ENCODE data around the gene IMPDH1. TPM values are rescaled to one million over a fixed set of nuclear protein-coding genes. Genes with fewer than 3 reads are reported as not detected.

IMPDH1 gene
- total RNA-seq, 4 donors from 2014 or later: 30.2 to 53.7 (median 41.6) TPM

DNA sequence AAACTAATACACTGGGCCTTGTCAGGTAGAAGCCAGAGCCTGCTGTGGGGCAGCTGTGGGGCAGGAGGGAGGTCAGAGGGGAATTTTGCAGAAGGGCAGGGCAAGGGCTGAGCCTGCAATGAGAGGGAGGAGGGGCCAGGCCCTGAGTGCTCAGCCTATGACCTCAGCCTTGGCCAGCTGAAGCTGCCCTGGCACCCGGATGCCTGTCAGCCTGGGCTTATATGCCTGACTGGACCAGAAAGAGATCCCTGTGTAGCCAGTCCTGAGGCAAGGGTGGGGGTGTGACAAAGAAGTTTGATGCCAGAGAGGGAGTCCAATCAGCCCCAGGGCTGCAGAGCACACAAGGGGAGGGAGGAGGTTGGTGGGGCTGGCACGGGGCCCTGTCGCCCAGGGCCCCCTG is 26.0 kb downstream of the IMPDH1 start:
- Histone ChIP-seq H3K9me3 (no peaks in the 10 kb centered on the region), H3K4me1 (peaks cover 27 to 74% (median 32%) of the 10 kb centered on the region in 3 donors), H3K4me3 (no peak overlapping the region), H3K27me3 (peaks cover 0 to 9% (median 0%) of the 10 kb centered on the region in 4 donors), H3K27ac (peak overlapping the region in 1 of 4 donors; percentile 19), H3K36me3 (no peaks in the 10 kb centered on the region)
- no peak for DNase-seq
- 10 to 39% methylated on average over 2 to 3 of the region's 3 CpGs for WGBS, 2 donors
- intact Hi-C loops (cut with DNase I): no loop called here
- TF ChIP-seq POLR2A (IDR thresholded peaks at IDR 0.05): no peak
- TF ChIP-seq, protein P1, sequence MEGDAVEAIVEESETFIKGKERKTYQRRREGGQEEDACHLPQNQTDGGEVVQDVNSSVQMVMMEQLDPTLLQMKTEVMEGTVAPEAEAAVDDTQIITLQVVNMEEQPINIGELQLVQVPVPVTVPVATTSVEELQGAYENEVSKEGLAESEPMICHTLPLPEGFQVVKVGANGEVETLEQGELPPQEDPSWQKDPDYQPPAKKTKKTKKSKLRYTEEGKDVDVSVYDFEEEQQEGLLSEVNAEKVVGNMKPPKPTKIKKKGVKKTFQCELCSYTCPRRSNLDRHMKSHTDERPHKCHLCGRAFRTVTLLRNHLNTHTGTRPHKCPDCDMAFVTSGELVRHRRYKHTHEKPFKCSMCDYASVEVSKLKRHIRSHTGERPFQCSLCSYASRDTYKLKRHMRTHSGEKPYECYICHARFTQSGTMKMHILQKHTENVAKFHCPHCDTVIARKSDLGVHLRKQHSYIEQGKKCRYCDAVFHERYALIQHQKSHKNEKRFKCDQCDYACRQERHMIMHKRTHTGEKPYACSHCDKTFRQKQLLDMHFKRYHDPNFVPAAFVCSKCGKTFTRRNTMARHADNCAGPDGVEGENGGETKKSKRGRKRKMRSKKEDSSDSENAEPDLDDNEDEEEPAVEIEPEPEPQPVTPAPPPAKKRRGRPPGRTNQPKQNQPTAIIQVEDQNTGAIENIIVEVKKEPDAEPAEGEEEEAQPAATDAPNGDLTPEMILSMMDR (IDR thresholded peaks at IDR 0.05): no peak

DNA sequence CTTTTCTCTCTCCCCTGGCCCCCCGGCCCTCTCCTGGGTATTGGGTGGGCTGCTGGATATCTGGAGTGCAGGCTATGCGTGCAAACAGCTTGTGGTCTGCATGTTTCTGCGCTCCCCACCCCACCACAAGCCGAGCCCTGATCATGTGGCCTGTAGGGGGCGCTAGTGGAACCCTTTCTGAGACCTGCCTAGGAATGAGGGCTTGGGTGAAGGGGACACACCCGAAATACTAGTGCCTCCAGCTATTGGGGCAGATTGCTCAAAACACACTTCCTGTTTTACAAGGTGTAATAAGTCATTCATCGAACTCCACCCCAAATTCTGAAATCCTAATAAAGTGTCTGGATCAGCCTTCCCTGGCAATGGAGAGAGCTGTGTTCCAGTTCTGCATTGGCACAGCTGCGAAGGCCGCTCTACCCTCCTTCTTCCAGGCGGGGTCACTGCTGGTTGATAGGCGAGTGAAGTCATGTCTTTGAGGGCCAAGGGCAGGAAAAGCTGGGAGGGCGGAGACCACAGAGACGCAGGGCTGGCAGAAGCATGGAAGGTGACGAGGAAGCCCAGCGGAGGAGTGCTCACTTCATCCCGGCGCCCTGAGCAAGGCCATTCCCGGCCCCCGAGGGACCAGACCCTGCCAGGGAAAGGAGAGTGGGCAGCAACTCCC is 28.5 kb downstream of the IMPDH1 start:
- peaks cover 26 to 62% (median 27%) of the 10 kb centered on the region in 3 donors for H3K4me1 ChIP-seq
- TF ChIP-seq POLR2A (IDR thresholded peaks at IDR 0.05): no peak
- TF ChIP-seq, protein P1 (IDR thresholded peaks at IDR 0.05): peak; percentile 17 to 70 (median 32)
- no peaks in the 10 kb centered on the region for H3K27me3 ChIP-seq
- H3K27ac ChIP-seq: peak overlapping the region; percentile 70 to 89 (median 77)
- no peak overlapping the region for H3K4me3 ChIP-seq
- DNase-seq: no peak
- intact Hi-C loops (cut with DNase I): no loop called here
- 34 to 58% methylated on average over 13 to 16 of the region's 19 CpGs for WGBS, 2 donors
- H3K9me3 ChIP-seq: no peaks in the 10 kb centered on the region
- H3K36me3 ChIP-seq: no peaks in the 10 kb centered on the region

DNA sequence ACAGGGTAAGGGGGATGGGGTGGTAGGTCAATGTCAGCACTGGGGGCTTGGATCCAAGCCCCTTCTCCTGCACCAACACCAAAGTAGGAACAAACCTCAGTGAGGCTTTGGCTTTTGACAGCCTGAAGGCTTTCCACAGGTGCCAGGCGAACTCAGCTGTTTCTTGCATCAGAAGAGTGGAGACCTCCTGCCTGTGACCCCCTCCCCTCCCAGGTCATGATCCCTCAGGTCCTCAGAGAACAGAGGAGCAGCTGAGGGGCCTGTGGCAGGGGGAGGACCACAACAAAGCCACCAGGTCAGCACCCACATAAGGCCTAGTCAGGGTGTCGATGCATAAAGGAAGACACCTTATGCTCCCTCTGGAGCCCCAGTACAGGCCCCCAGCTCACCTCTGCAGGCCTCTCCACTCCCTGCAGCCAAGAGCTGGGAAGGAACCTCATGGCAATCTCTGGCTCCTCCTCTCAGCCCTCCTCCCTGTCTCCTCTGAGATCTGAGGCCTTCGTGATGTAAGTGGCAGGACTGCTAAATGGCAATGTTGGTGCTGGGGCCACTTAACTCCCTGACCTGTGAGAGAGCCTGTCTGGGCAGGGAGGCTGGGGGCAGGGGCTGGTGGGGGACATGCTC is 29.2 kb downstream of the IMPDH1 start:
- intact Hi-C loops (cut with DNase I): no loop called here
- Histone ChIP-seq H3K27me3 (no peaks in the 10 kb centered on the region), H3K4me1 (peaks cover 26 to 56% (median 27%) of the 10 kb centered on the region in 3 donors), H3K27ac (peak overlapping the region in 3 of 4 donors; percentile 0 to 89 (median 25)), H3K36me3 (no peaks in the 10 kb centered on the region), H3K9me3 (no peaks in the 10 kb centered on the region), H3K4me3 (no peak overlapping the region)
- 100% methylated on average over 1 of the region's 3 CpGs; no CpG with 5 or more reads in 1 of the 2 donors for WGBS, 2 donors
- no peak for TF ChIP-seq POLR2A (IDR thresholded peaks at IDR 0.05)
- TF ChIP-seq, protein P1 (IDR thresholded peaks at IDR 0.05): no peak
- no peak for DNase-seq

DNA sequence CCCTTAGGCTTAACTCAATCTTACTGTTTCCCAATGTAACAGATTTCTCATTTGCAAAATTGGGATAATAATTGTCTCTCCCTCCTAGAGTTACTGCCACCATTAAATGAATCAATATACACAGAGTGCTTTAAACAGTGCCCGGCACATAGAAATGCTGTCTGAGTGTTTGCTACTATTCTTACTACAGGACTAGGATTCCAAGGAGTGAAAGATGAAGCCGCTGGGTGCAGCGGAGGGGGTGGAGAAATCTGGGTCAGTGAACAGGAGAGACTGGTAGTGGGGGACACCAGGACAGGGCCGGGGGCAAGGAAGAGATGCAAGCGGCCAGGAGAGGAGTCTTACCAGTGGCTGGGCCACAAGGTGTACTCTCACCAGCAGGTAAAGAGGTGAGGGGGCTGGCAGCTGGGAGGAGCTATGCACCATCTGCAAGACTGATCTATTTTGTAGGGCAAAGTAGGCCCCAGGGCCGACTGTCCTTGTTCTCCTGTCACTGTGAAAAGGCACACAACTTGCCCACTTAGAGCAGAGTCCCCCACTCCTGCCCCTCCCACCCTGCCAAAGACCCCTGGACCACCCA is 29.8 kb downstream of the IMPDH1 start:
- intact Hi-C loops (cut with DNase I): no loop called here
- Histone ChIP-seq H3K4me3 (no peak overlapping the region), H3K9me3 (no peaks in the 10 kb centered on the region), H3K36me3 (no peaks in the 10 kb centered on the region), H3K27ac (peak overlapping the region in 2 of 4 donors; percentile 39 to 89), H3K27me3 (no peaks in the 10 kb centered on the region), H3K4me1 (peaks cover 26 to 56% (median 27%) of the 10 kb centered on the region in 3 donors)
- DNase-seq: no peak
- WGBS, 2 donors: 88 to 100% methylated on average over 4 to 6 of the region's 6 CpGs
- no peak for TF ChIP-seq POLR2A (IDR thresholded peaks at IDR 0.05)

DNA sequence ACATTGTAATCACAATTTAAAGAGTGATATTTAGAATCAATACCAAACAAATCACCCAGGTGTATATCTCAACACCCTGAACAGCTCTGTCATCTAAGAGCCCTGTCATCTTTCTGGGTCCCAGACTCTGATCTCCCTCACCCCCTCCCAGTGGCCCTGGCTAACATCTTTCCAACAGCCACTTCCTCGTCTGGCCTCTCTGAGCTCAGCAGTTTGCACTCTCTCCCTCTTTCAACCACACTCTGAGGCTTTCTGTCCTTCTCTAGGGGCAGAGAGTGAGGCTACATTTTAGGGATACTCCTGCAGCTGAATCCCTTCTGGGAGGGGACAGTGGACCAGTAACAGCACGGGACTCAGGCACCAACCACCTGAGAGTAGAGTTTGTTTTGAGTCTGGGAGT is 31.1 kb downstream of the IMPDH1 start:
- Histone ChIP-seq H3K36me3 (no peaks in the 10 kb centered on the region), H3K27ac (peak overlapping the region in 1 of 4 donors; percentile 20), H3K4me3 (no peak overlapping the region), H3K4me1 (peaks cover 26 to 45% (median 27%) of the 10 kb centered on the region in 3 donors), H3K27me3 (no peaks in the 10 kb centered on the region), H3K9me3 (no peaks in the 10 kb centered on the region)
- DNase-seq: no peak
- TF ChIP-seq, protein P1 (IDR thresholded peaks at IDR 0.05): no peak
- TF ChIP-seq POLR2A (IDR thresholded peaks at IDR 0.05): no peak
- WGBS, 2 donors: 63 to 67% methylated on average over 1 to 2 of the region's 2 CpGs
- intact Hi-C loops (cut with DNase I): no loop called here
